Activated CD8-positive, alpha-beta memory T cell treated with anti-CD3 and anti-CD28 coated beads, Interleukin-2, amount 50 U/mL, for 1 hour (primary cell): ENCODE data around the gene SOD2.
"Not testable (repeated sequence)": the region's sequence is repeated elsewhere in the genome, so short reads cannot be mapped to it uniquely, and the experiment has no call there.

Source experiments
- DNase-seq: peaks from one replicate; pipeline ENCODE4 v3.0.0-alpha.2; 2020; ENCODE audit errors: extremely low read depth

The SOD2 gene

GRCh38 chr6:159716247-159717096 is 23.4 kb upstream of the SOD2 start:
- DNase-seq, result no peak

DNA sequence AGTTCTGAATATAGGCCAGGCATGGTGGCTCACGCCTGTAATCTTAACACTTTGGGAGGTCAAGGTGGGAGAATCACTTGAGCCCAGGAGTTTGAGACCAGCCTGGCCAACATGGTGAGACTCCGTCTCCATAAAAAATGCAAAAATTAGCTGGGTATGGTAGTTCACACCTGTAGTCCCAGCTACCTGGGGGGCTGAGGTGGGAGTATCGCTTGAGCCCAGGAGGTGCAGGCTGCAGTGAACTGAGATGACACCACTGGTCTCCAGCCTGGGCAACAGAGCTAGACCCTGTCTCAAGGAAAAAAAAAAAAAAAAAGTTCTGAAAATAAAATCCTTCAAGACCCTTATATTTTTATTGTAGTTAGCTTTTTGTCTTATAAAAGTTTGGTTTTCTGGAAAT is 22.6 kb upstream of the SOD2 start:
- no peak for DNase-seq

- no peak for DNase-seq
Measured at GRCh38 chr6:159715166-159715565, 22.1 kb upstream of the SOD2 start.

DNA sequence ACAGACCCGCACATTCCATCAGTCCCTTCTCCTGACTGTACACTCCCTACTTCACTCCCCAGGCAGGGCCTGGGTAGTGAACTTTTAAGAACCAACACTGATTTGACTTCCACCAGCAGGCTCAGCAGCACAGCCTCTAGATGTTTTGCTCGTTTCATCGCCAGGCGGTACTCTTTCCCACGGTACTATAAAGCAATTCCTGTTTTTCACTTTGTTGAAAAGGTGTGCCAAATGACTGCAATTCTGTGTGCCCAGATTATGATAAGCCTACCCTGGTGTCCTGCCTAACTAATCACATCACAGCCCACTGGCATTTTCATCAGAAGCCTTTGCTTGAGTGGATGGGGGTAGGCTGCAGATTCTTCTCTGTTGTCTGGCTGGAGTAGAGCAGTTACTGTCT is 21.4 kb upstream of the SOD2 start:
- DNase-seq, result no peak

DNA sequence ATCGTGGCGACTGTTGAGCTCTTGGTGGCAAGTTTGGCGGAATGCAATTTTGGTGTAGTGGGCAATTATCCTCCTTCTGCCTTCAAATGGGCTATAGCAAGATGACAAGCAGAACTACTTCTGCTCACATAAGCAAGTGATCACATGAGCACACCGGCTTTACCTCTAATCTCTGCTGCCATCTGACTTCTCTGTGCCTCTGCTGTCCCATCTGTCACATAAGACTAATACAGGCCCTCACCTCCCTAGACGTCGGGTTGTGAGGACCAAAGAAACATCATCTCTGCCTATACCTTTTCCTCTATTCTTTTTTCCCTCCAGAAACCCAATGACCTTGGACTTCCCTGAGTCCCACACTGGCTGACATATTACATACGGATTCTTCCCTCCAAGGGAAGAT is 20.9 kb upstream of the SOD2 start:
- DNase-seq, result no peak

DNA sequence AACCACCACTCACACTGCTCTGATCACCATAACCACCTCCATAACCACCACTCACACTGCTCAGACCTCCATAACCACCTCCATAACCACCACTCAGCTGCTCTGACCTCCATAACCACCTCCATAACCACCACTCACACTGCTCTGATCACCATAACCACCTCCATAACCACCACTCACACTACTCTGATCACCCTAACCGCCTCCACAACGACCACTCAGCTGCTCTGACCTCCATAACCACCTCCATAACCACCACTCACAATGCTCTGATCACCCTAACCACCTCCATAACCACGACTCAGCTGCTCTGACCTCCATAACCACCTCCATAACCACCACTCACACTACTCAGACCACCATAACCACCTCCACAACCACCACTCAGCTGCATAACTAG is 19.3 kb upstream of the SOD2 start:
- DNase-seq, result not testable (repeated sequence)

- not testable (repeated sequence) for DNase-seq
Measured at GRCh38 chr6:159710603-159711002, 17.6 kb upstream of the SOD2 start.

DNA sequence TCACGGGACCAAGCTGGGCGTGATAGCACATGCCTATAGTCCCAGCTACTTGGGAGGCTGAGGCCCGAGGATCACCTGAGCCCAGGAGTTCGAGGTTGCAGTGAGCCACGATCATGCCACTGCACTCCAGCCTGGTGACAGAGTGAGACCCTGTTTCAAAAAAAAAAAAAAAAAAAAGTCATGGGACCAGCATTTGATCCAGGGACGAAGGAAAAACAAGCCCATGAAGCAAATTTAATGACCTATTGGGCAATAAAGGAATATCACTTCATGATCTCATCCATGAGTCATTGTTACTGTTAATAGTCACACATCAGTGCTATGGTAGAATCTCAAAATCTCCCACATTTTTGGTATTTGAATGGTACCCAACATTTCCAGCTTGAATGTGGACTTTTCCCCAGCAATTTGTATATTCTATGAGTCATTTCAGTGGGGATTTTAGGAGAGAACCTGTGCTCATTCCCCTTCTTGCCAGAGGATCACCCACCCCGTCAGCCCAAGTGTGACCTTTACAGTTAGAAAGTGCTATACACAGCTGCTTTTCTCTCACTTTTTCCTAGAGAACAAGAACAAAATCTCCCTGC is 8.5 kb upstream of the SOD2 start:
- no peak for DNase-seq

DNA sequence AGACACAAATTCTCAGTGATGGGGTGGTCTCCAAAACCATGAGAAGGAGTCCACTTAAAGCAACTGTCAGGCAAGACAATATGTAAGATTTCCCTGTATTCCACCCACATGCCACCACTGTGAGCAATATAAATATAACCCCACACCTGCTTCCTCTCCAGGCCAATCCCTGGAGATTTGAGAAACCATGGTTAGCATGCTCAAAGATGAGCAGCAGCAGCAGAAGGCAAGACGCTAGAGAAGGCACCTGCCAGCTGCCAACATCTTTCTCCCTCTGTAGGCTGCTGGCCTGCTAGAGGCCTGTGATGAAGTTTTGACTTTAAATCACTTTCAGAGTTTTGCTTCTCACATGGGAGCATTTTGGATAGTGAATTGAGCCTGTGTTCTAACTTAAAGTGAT is 7.9 kb upstream of the SOD2 start:
- DNase-seq, result no peak

- no peak for DNase-seq
Measured at GRCh38 chr6:159695984-159696383, 2.9 kb upstream of the SOD2 start.

- no peak for DNase-seq
Measured at GRCh38 chr6:159693894-159694545, 979 bp upstream of the SOD2 start.

DNA sequence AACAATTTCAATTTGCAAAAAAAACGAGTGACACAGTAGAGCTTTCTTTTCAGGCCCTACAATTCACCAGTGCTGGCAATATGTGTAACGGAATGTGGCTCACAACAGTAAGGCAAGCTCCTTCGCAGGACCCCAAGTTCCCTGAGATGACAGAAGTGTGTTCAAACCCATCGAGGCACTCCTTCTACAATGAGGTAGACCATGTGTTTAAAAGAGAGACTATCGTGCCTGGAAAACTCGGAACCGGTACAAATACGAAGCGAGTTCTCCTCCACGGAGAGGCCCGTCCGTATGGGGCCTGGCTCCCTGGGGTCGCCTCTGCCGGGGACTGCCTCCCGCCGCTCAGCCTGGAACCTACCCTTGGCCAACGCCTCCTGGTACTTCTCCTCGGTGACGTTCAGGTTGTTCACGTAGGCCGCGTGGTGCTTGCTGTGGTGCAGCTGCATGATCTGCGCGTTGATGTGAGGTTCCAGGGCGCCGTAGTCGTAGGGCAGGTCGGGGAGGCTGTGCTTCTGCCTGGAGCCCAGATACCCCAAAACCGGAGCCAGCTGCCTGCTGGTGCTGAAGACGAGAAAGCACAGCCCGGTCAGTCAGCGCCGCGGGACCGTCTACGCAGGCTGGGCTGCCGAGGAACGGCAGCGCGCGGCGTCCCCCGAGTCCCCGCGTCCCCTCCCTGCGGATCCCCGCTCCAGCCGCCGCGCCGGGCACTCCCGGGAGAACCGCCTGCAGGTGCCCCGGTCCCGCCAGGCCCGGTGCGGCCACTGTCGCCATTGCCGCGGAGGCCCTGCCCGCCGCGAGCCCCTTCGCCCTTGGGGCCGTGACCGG is 526 bp downstream of the SOD2 start:
- peak; percentile 7 for DNase-seq

DNA sequence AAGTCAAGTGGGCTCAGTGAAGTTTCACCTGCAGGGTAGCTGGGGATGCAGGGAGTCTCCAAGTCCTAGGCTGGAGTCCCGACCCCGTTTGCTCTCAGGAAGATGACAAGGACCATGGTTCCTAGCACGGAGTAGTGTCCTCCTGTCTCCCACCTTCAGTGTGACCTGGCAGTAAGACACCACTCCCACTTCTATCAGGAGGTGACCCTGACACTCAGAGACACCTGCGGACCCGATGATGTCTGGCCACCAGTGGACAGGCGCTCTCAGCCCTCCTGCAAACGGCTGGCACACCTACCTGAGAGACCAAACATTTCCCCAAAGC is 1.1 kb downstream of the SOD2 start:
- no peak for DNase-seq

DNA sequence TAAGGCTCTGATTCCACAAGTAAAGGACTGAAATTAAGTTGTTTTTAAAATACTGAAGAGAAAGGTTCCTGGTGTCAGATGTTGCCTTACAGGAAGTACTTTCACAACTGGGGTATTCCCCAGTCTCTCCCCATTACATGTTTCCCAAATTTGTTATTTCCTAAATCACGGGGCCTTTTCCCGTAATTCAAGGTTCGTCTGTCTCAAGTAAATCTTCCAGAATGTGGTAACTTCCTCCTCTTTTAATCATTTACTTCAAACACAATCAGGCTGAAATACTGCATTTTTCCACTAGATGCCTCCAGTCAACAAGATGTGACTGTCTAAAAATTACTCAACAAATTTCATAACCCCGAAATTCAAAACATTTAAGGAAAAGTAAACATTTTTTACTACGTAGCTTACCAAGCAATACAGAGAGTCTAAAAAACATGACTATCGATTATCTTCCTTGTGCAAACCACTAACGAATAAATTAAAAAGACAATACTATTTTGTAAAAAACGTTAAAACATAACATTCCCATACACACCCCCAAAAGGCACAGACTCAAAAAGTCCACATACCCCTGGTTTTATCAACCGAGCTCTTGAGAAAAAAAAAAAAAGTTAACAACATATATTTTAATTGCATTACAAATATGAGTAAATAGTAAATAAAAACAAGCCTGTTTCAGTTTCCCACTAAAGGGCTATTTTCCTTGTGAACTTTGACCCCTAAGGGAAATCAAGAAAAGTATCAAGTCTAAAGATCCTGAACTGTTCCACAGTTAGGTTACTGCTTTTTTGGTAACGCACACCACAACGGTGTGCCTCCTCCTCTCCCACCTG is 1.7 kb downstream of the SOD2 start:
- DNase-seq, result no peak

DNA sequence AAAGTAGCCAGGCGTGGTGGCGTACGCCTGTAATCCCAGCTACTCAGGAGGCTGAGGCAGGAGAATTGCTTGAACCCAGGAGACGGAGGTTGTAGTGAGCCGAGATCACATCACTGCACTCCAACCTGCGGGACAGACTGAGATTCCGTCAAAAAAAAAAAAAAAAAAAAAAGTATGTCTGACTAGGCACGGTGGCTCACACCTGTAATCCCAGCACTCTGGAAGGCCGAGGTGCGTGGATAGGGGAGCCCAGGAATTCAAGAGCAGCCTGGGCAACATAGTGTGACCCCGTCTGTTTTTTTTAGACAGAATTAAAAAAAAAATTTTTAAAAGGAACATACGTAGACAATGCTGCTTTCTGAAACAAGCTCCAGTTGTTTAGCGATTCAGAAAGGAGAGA is 2.9 kb downstream of the SOD2 start:
- DNase-seq, result not testable (repeated sequence)

DNA sequence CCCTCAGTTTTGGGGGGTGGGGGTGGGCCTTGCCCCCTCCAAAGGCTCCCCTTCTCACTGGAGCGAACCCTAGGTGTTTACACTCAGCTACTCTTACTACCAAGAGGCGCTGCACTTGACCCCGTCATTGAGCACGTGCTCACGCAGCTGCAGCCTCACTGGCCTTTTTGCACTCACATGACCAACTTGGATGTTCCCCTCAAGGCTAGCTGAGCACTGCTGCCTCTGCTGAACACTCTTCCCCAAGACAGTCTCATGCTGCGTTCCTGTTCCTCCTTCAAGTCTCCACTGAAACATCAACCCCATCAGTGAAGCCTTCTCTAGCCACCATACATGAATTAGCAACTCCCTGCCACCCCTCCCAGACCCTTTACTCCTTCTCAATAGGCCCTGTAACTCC is 4.0 kb downstream of the SOD2 start:
- DNase-seq, result no peak

DNA sequence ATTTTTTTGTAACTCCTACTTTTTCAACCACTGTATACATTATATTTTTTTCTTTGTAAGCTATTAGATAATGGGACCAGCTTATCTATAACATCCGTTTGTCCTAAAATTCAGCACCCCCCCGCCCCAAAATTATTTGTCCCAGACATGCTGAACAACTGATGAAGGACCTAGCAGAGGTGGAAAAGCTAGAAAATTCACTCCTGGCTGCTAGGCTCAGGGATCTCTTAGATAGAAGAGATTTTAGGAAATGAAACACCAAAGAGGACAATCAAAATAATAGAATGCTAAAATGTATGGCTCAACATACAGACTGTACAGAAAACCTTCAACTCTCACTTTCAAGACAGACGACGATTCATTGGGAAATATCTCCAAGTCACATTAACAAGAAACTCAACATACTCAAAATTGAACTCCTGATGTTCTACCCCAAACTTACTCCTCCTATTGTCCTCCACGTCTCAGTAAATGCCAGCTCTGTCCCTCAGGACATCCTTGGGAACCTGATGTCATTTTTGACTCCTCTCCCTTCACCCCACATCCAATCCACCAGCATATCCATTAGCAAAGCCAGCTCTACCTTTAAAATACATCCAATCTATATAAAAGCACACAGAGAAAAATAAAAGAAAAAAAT is 4.7 kb downstream of the SOD2 start:
- DNase-seq, result no peak

GRCh38 chr6:159687341-159687740 is 5.7 kb downstream of the SOD2 start:
- no peak for DNase-seq

GRCh38 chr6:159686703-159687102 is 6.3 kb downstream of the SOD2 start:
- DNase-seq, result no peak

GRCh38 chr6:159686040-159686439 is 7.0 kb downstream of the SOD2 start:
- DNase-seq, result no peak

GRCh38 chr6:159684013-159684304 is 9.1 kb downstream of the SOD2 start:
- no peak for DNase-seq
